ENCODE data around the gene TMEM239.

DNA sequence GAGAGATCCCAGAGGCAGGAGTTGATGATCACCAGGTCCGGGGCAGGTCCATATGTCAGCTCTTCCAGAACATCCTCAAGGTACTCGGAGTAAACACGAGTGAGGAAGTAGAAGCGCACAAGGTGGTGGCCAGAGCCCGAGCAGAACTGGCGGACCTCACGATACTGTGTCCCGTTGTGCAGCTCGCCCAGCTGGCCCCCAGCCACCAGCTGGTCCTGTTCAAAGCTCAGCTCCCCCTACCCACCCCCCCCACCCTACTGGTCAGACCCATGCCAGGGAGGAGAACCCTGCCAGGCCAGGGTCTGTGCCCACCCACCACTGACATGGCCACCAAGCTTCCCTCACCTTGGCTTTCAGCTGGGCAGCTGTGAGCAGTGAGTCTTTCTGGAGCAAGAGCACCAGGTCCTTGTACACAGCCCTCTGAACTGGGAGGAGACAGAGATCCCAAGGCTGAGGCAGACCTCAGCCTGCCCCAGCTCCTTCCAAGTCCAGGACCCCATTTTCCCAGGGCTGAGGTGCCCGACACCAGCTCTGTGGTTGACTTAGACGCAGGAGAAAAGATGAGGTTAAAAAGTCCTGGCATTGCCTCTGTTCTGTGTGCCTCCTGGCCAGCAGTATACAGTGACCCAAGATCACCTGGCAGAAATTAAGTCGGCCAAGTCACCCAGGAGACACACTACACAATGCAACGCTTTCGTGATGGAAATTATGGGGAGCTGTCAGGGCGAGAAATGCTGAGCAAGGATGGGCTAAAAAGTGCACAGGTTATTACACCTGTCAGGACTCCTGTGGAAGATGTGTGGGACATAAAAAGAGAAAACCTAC is 22.9 kb downstream of the TMEM239 start:
- no peak for TF ChIP-seq POLR2AphosphoS5 (IDR thresholded peaks at IDR 0.05)
- TF ChIP-seq, protein P1, sequence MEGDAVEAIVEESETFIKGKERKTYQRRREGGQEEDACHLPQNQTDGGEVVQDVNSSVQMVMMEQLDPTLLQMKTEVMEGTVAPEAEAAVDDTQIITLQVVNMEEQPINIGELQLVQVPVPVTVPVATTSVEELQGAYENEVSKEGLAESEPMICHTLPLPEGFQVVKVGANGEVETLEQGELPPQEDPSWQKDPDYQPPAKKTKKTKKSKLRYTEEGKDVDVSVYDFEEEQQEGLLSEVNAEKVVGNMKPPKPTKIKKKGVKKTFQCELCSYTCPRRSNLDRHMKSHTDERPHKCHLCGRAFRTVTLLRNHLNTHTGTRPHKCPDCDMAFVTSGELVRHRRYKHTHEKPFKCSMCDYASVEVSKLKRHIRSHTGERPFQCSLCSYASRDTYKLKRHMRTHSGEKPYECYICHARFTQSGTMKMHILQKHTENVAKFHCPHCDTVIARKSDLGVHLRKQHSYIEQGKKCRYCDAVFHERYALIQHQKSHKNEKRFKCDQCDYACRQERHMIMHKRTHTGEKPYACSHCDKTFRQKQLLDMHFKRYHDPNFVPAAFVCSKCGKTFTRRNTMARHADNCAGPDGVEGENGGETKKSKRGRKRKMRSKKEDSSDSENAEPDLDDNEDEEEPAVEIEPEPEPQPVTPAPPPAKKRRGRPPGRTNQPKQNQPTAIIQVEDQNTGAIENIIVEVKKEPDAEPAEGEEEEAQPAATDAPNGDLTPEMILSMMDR (IDR thresholded peaks at IDR 0.05): no peak
- TF ChIP-seq POLR2A (IDR thresholded peaks at IDR 0.05): no peak
